Tibial nerve (tissue), 4 donors: ENCODE data around the gene KLHL42.
"Not testable (repeated sequence)": the region's sequence is repeated elsewhere in the genome, so short reads cannot be mapped to it uniquely, and the experiment has no call there.

Source experiments
- EP300 ChIP-seq, 2 donors: sonication (generic); formaldehyde crosslinking; IDR thresholded peaks; one replicate each; pipeline ENCODE4 v1.6.1; 2017; ENCODE audit warnings: antibody characterized with exemption in 2 of 2, mild to moderate bottlenecking in 1 of 2
- POLR2A ChIP-seq, 2 donors: fragments of 450-650 bp; IDR thresholded peaks; one replicate each; pipeline ENCODE4 v1.6.1; 2017; ENCODE audit warnings: antibody characterized with exemption in 2 of 2, mild to moderate bottlenecking in 2 of 2, moderate library complexity in 2 of 2
- TF ChIP-seq, protein P1 (sequence below), 5 experiments: fragments of 200-600 bp in 3 of 5; fragments of 450-650 bp in 2 of 5; sonication (generic) in 3 of 5; IDR thresholded peaks; one replicate each; pipeline ENCODE4 v1.5.1; 2016 to 2019; ENCODE audit warnings: antibody characterized with exemption in 5 of 5, mild to moderate bottlenecking in 3 of 5, moderate library complexity in 2 of 5

DNA sequence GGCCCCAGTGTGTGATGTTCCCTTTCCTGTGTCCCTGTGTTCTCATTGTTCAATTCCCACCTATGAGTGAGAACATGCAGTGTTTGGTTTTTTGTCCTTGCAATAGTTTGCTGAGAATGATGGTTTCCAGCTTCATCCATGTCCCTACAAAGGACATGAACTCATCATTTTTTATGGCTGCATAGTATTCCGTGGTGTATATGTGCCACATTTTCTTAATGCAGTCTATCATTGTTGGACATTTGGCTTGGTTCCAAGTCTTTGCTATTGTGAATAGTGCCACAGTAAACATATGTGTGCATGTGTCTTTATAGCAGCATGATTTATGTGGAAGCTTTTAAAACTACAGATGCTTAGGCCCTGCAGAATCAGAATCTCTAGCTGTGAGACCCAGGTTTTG, 34.3 kb upstream of the KLHL42 start:
- TF ChIP-seq, protein P1, sequence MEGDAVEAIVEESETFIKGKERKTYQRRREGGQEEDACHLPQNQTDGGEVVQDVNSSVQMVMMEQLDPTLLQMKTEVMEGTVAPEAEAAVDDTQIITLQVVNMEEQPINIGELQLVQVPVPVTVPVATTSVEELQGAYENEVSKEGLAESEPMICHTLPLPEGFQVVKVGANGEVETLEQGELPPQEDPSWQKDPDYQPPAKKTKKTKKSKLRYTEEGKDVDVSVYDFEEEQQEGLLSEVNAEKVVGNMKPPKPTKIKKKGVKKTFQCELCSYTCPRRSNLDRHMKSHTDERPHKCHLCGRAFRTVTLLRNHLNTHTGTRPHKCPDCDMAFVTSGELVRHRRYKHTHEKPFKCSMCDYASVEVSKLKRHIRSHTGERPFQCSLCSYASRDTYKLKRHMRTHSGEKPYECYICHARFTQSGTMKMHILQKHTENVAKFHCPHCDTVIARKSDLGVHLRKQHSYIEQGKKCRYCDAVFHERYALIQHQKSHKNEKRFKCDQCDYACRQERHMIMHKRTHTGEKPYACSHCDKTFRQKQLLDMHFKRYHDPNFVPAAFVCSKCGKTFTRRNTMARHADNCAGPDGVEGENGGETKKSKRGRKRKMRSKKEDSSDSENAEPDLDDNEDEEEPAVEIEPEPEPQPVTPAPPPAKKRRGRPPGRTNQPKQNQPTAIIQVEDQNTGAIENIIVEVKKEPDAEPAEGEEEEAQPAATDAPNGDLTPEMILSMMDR (IDR thresholded peaks at IDR 0.05) = not testable (repeated sequence)
- TF ChIP-seq POLR2A, EP300 (IDR thresholded peaks at IDR 0.05): not testable (repeated sequence)
